Measurements from ENCODE around the gene WNT5A.

Gene WNT5A

DNA sequence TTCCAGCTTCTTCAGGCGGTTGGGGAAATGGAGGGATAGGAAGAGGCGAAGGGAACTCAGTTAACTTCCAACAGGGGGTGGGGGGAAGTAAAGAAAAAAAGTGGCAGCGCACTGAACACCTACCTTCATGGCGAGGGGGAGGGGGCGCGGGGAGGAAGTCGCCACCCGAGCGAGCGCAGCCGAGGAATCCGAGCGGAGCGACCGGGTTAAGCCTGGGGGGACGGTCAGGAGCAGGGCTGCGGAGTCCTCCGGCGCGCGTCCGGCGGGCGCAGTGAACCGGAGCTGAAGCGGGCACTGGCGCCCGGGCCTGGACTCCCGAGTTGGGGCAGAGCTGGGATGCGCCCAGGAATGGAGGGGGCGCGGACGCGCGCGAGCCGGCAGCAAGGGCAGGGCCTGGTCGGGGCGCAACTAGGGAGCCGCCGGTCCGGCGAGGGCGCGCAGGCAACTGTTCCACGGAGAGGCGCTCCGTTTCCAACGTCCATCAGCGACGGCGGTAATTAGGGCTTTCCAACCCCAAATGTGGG lies at the start of gene WNT5A:
Gene WNT5A, minus strand, starts transcription at position 450 of the 524 bp plus-strand sequence. Its CDS starts 321 bp downstream, at position 129.
- no peak for DNase-seq

- DNase-seq, result no peak
Observed at GRCh38 chr3:55534876-55535275, 47.8 kb upstream of the WNT5A start.

DNA sequence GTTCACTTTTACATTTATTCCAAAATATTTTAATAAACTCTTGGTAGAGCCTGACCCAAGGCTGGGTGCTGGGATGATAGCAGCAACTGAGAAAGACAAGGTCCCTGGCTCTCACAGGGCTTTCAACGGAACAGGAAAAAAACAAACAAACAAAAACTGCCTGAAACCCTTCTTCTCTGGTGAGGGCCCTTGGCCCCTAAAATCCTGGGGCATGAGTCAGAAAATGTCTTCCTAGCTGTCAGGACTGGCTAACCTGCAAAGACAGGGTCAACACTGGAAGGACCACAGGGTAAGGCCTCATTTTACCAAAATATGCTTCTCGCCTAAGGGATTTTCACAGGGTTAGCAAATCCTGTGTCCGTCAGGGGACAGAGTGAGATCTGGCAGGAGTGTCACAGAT lies 45.7 kb upstream of the WNT5A start:
- no peak for DNase-seq

GRCh38 chr3:55531321-55531720 lies 44.2 kb upstream of the WNT5A start:
- DNase-seq, result no peak

- no peak for DNase-seq
Observed at GRCh38 chr3:55527361-55527760, 40.3 kb upstream of the WNT5A start.

GRCh38 chr3:55526332-55527030 lies 39.4 kb upstream of the WNT5A start:
- no peak for DNase-seq

DNA sequence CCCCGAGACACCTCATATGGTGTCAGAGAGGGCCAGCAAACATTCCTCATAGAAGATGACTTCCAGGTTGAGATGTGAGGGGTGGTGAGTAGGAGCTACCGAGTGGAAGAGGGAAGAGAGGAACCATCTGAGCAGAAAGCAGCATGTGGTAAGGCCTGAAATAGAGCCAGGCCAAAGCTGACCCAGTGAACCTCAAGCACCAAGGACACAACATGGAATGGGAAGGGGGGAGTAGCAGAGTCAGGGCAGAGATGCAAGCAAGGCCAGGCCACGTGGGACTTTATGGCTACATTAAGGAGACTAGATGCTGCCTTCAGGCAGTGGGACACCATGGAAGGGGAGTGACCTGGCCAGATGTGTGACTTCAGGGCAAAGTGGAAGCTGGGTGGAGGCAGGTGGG lies 38.3 kb upstream of the WNT5A start:
- no peak for DNase-seq

GRCh38 chr3:55524565-55525244 lies 37.6 kb upstream of the WNT5A start:
- no peak for DNase-seq

DNA sequence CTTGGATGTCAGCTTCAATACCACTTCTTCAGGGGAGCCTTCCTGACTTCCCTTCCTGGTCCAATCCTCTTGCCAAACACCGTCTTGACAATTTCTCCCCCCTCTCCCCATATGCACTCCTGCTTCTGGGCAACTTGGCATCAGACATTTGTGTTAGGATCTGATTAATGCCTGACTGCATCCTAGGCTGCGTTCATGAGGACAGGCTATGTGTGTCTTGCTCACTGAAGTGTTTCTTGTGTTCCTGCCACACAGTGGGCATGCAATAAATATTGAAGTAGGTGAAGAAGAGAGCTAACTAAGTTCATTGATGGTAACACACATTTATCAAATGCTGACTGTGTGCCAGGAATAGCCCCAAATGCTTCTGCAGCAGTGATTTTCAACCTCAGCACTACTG lies 36.4 kb upstream of the WNT5A start:
- no peak for DNase-seq

DNA sequence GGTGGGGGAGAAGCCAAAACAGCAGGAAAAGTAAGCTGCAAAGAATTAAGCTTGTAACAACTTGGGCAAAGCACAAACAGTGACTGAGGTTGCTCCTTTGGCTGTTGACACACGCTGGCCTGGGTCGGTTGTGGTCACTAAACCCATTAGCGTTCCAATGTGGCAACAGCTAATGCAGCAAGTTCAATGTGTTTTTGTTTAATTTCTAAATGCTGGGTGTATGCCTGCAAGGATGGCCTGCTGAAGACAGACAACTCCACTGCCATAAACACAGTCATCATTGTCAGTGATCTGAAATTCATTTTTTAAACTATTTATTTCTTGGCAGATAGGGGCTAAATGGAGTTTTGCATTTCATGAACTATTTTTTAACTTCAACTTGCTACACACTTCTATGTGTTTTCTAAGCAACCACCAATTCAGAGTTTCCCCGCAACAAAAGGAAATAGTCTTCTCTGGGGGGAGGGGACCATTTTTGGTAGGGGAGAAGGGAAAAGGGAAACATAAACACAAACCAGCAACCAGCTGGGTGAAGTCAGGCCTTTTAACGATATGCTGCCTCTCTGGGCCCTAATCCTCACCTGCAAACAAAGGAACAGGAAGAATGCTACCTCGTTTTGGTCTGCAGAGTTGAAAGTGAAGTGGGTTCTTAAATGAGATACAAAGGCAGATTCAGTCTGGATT lies 34.8 kb upstream of the WNT5A start:
- DNase-seq, result no peak

- DNase-seq, result no peak
Observed at GRCh38 chr3:55521064-55521737, 34.1 kb upstream of the WNT5A start.

DNA sequence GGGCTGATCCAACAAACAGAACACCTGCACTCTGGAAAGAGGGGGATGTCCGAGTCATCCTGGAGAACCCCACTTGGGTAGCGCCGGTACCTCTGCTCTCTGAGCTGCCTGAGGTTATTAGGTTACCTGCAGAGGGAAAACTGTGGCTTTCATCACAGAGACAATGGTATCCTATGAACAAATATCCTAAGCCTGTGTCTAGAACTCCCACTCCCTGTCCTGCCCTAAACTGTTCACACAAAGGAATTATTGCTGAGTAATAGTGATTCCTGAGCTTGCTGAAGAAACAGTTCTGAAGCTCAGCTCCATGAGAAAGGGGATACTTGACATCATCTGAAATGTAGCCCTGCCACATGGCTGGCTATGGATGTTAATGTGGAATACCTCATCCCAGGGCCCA lies 31.9 kb upstream of the WNT5A start:
- DNase-seq, result no peak

DNA sequence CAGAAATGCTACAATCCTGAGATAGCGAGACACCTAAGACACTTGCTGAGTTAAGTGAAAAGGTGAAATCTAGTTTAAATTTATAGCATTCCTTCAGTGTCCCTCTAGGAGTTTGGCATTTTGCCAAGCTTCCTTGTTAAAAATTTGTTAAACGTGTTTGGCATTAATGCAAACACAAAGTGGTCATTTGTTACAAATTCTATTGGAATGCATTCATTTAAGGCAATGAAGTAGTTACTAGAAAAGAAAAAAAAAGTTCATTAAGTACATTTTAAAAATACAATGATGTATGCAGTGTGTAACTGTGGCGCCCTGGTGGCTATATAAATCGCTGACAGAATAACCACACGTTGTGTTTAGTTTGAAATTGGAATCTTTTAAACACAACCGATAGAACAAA lies 31.3 kb upstream of the WNT5A start:
- no peak for DNase-seq

DNA sequence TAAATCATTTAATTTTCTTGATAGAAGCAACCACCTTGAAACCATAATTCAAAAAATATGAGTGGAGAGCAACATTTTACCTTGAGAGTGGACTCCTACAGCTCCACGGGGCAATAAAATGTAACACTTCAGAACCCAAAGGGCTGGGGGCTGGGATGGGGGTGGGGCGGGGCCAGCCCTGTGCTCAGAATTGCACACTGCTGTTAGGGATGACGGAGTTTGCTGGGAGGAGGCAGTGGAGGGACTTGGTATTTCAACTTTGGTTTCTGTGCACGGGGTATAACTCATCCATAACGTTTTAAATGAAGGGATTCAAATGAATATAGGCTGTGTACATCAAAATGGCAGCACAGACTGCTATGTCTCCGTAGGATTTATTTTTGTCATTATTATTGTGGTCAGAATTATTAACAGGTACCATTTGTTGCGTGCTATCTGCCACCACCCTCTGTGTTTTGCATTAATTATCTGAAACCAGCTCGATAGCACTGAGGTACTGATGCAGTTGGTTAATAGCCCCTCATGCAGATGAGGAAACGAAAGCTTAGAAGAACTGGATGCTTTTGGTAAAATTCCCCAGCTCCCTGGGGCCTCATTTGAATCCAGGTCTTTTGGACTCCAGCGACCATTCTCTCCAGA lies 29.4 kb upstream of the WNT5A start:
- no peak for DNase-seq

GRCh38 chr3:55515550-55516246 lies 28.6 kb upstream of the WNT5A start:
- no peak for DNase-seq

DNA sequence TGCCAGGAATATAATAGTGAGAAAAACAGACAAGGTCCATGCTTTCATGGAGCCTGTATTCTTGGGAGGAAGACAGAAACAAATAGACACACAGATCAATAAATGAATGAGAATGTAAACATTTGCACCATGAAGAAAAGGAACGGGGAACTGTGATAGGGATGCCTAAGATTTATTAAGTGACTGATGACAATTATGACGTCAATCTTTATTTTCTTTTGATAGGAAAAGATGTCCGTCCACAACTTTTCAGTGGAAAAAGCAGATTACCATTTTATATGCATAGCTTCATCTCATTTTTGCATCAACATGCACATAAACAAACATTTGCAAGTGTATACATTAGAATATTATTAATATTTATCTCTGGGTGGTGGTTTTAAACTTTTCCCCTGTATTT lies 27.9 kb upstream of the WNT5A start:
- no peak for DNase-seq

GRCh38 chr3:55512571-55513343 lies 25.7 kb upstream of the WNT5A start:
- DNase-seq, result no peak

GRCh38 chr3:55511895-55512570 lies 24.9 kb upstream of the WNT5A start:
- DNase-seq, result no peak

- DNase-seq, result no peak
Observed at GRCh38 chr3:55508335-55508734, 21.2 kb upstream of the WNT5A start.

- no peak for DNase-seq
Observed at GRCh38 chr3:55507808-55508207, 20.7 kb upstream of the WNT5A start.

GRCh38 chr3:55505776-55506175 lies 18.7 kb upstream of the WNT5A start:
- no peak for DNase-seq

Measured in NCI-H2029 treated with DMSO at 0.1 percent for 48 hours (cell line).